ENCODE data around the gene HLF. TPM values are rescaled to one million over a fixed set of nuclear protein-coding genes. Genes with fewer than 3 reads are reported as not detected.

HLF gene
- total RNA-seq, 6 donors from 2014 or later, result 19.9 to 45.1 (median 26.1) TPM

GRCh38 chr17:55299890-55300289, 35.1 kb downstream of the HLF start:
- Histone ChIP-seq H3K4me3 (no peak overlapping the region), H3K4me1 (peaks cover 0 to 17% (median 13%) of the 10 kb centered on the region in 4 donors), H3K27me3 (no peaks in the 10 kb centered on the region), H3K9me3 (no peaks in the 10 kb centered on the region), H3K36me3 (peaks cover 0 to 2% (median 0%) of the 10 kb centered on the region in 4 donors), H3K27ac (no peak overlapping the region)
- ATAC-seq (ENCODE audit: low FRiP score in 2 of 2) (no peak), DNase-seq (no peak)
- TF ChIP-seq POLR2AphosphoS5 (IDR thresholded peaks at IDR 0.05), result no peak
- 86 to 91% methylated on average over 4 of the region's 4 CpGs for WGBS, 2 donors

DNA sequence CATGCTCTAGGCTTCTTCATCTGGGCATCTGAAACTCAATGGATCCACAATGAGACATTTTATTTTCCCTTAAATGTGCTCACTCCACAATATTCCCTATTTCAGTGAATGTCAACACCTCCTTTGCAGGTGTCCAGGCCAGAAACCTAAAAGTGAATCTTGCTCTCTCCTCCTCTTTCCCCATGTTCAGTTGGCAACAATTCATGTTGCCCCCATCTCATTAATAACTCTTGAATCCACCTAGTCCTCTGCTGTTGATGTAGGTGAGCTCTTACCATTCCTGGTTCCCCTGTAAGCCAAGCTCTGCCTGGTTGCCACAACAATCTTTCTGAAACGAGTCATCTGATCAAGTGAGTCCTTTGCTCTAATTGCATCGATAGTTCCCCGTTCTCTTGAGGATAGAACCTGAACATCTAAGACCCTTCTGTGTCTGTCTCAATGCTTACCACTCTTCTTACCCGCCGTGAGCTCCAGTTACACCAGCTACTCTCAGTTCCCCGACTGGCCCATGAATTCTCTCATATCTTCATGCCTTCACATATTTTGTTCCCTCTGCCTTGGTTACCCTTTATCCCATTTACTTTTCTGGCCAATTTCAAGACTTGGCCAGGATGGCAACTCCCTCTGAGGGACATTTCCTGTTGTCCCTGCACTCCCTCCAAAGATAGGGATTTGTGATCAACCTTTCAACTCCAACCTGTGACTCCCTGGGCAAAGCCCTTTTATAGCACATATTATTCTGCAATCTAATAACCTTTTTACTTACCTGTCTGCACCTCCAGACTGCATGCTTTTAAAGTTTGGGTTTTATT, 35.9 kb downstream of the HLF start:
- Histone ChIP-seq H3K4me1 (peaks cover 0 to 13% (median 12%) of the 10 kb centered on the region in 4 donors), H3K27ac (no peak overlapping the region), H3K36me3 (peaks cover 0 to 2% (median 0%) of the 10 kb centered on the region in 4 donors), H3K4me3 (no peak overlapping the region), H3K27me3 (no peaks in the 10 kb centered on the region), H3K9me3 (no peaks in the 10 kb centered on the region)
- no peak for TF ChIP-seq POLR2AphosphoS5 (IDR thresholded peaks at IDR 0.05)
- no peak for TF ChIP-seq EP300 (IDR thresholded peaks at IDR 0.05)
- no peak for TF ChIP-seq POLR2A (IDR thresholded peaks at IDR 0.05)
- TF ChIP-seq, protein P1, sequence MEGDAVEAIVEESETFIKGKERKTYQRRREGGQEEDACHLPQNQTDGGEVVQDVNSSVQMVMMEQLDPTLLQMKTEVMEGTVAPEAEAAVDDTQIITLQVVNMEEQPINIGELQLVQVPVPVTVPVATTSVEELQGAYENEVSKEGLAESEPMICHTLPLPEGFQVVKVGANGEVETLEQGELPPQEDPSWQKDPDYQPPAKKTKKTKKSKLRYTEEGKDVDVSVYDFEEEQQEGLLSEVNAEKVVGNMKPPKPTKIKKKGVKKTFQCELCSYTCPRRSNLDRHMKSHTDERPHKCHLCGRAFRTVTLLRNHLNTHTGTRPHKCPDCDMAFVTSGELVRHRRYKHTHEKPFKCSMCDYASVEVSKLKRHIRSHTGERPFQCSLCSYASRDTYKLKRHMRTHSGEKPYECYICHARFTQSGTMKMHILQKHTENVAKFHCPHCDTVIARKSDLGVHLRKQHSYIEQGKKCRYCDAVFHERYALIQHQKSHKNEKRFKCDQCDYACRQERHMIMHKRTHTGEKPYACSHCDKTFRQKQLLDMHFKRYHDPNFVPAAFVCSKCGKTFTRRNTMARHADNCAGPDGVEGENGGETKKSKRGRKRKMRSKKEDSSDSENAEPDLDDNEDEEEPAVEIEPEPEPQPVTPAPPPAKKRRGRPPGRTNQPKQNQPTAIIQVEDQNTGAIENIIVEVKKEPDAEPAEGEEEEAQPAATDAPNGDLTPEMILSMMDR (IDR thresholded peaks at IDR 0.05), result no peak
- DNase-seq, result no peak
- WGBS, 2 donors, result 88 to 94% methylated on average over 6 of the region's 6 CpGs
- no peak for ATAC-seq (ENCODE audit: low FRiP score in 2 of 2)

GRCh38 chr17:55301521-55302406, 37.0 kb downstream of the HLF start:
- peaks cover 0 to 18% (median 10%) of the 10 kb centered on the region in 4 donors for H3K4me1 ChIP-seq
- TF ChIP-seq POLR2AphosphoS5 (IDR thresholded peaks at IDR 0.05), result no peak
- TF ChIP-seq POLR2A (IDR thresholded peaks at IDR 0.05), result no peak
- no peak for TF ChIP-seq EP300 (IDR thresholded peaks at IDR 0.05)
- TF ChIP-seq, protein P1 (IDR thresholded peaks at IDR 0.05), result no peak
- H3K9me3 ChIP-seq, result no peaks in the 10 kb centered on the region
- H3K27me3 ChIP-seq, result no peaks in the 10 kb centered on the region
- no peak overlapping the region for H3K4me3 ChIP-seq
- H3K27ac ChIP-seq, result no peak overlapping the region
- DNase-seq (no peak), ATAC-seq (ENCODE audit: low FRiP score in 2 of 2) (no peak)
- 71 to 75% methylated on average over 6 of the region's 6 CpGs for WGBS, 2 donors
- peaks cover 0 to 2% (median 0%) of the 10 kb centered on the region in 4 donors for H3K36me3 ChIP-seq

GRCh38 chr17:55302407-55302787, 37.6 kb downstream of the HLF start:
- Histone ChIP-seq H3K4me3 (no peak overlapping the region), H3K9me3 (no peaks in the 10 kb centered on the region), H3K4me1 (peaks cover 0 to 18% (median 10%) of the 10 kb centered on the region in 4 donors), H3K27ac (no peak overlapping the region), H3K27me3 (no peaks in the 10 kb centered on the region), H3K36me3 (peaks cover 0 to 2% (median 0%) of the 10 kb centered on the region in 4 donors)
- DNase-seq, result no peak
- 72 to 78% methylated on average over 6 of the region's 6 CpGs for WGBS, 2 donors
- TF ChIP-seq EP300 (IDR thresholded peaks at IDR 0.05) (no peak), POLR2AphosphoS5 (IDR thresholded peaks at IDR 0.05) (no peak)
- no peak for ATAC-seq (ENCODE audit: low FRiP score in 2 of 2)

- DNase-seq, result no peak
- no peak for TF ChIP-seq POLR2A (IDR thresholded peaks at IDR 0.05)
- no peak for TF ChIP-seq POLR2AphosphoS5 (IDR thresholded peaks at IDR 0.05)
- no peak for TF ChIP-seq EP300 (IDR thresholded peaks at IDR 0.05)
- TF ChIP-seq, protein P1 (IDR thresholded peaks at IDR 0.05), result no peak
- H3K36me3 ChIP-seq, result peaks cover 0 to under 1% (median 0%) of the 10 kb centered on the region in 4 donors
- H3K4me1 ChIP-seq, result peaks cover 0 to 18% (median 10%) of the 10 kb centered on the region in 4 donors
- no peak overlapping the region for H3K27ac ChIP-seq
- H3K27me3 ChIP-seq, result no peaks in the 10 kb centered on the region
- H3K4me3 ChIP-seq, result no peak overlapping the region
- ATAC-seq (ENCODE audit: low FRiP score in 2 of 2), result no peak
- no peaks in the 10 kb centered on the region for H3K9me3 ChIP-seq
- WGBS, 2 donors, result 85 to 90% methylated on average over 2 to 3 of the region's 3 CpGs
Observed at GRCh38 chr17:55303008-55303493, 38.3 kb downstream of the HLF start.

All from upper lobe of left lung (tissue), 6 donors.